TTC549 (cell line): Measurements from ENCODE around the gene NAALADL2.
"Not testable (repeated sequence)": the region's sequence is repeated elsewhere in the genome, so short reads cannot be mapped to it uniquely, and the experiment has no call there.

Source experiments
- FAIRE-seq: peaks from 2 replicates; lab custom pipeline; 2012; peaks lifted over from hg19 to GRCh38; lab: Jason Lieb, UNC

Gene NAALADL2

GRCh38 chr3:175381685-175382084 is 522.6 kb downstream of the NAALADL2 start:
- no peak for FAIRE-seq

GRCh38 chr3:175383371-175383770 is 524.2 kb downstream of the NAALADL2 start:
- FAIRE-seq, result no peak

GRCh38 chr3:175383813-175384212 is 524.7 kb downstream of the NAALADL2 start:
- no peak for FAIRE-seq

GRCh38 chr3:175384569-175384968 is 525.4 kb downstream of the NAALADL2 start:
- peak; percentile 47 for FAIRE-seq

- FAIRE-seq, result no peak
These were observed 527.5 kb downstream of the NAALADL2 start for GRCh38 chr3:175386630-175387029.

- no peak for FAIRE-seq
These were observed 530.4 kb downstream of the NAALADL2 start for GRCh38 chr3:175389560-175389959.

- no peak for FAIRE-seq
These were observed 532.5 kb downstream of the NAALADL2 start for GRCh38 chr3:175391601-175392000.

- FAIRE-seq, result no peak
These were observed 533.5 kb downstream of the NAALADL2 start for GRCh38 chr3:175392653-175393052.

GRCh38 chr3:175397372-175397771 is 538.2 kb downstream of the NAALADL2 start:
- no peak for FAIRE-seq

- FAIRE-seq, result no peak
These were observed 539.5 kb downstream of the NAALADL2 start for GRCh38 chr3:175398676-175399075.

GRCh38 chr3:175399156-175399840 is 540.2 kb downstream of the NAALADL2 start:
- FAIRE-seq, result no peak

GRCh38 chr3:175404027-175404426 is 544.9 kb downstream of the NAALADL2 start:
- no peak for FAIRE-seq

- no peak for FAIRE-seq
These were observed 545.5 kb downstream of the NAALADL2 start for GRCh38 chr3:175404621-175405020.

GRCh38 chr3:175410251-175410650 is 551.1 kb downstream of the NAALADL2 start:
- FAIRE-seq, result no peak

- FAIRE-seq, result no peak
These were observed 552.3 kb downstream of the NAALADL2 start for GRCh38 chr3:175411405-175411804.

- FAIRE-seq, result no peak
These were observed 552.8 kb downstream of the NAALADL2 start for GRCh38 chr3:175411946-175412345.

GRCh38 chr3:175413926-175414325 is 554.8 kb downstream of the NAALADL2 start:
- FAIRE-seq, result no peak

- no peak for FAIRE-seq
These were observed 557.5 kb downstream of the NAALADL2 start for GRCh38 chr3:175416600-175416999.

GRCh38 chr3:175417426-175417825 is 558.3 kb downstream of the NAALADL2 start:
- FAIRE-seq, result no peak

GRCh38 chr3:175421902-175422301 is 562.8 kb downstream of the NAALADL2 start:
- FAIRE-seq, result no peak

- FAIRE-seq, result no peak
These were observed 563.6 kb downstream of the NAALADL2 start for GRCh38 chr3:175422744-175423143.

- FAIRE-seq, result not testable (repeated sequence)
These were observed 564.7 kb downstream of the NAALADL2 start for GRCh38 chr3:175423848-175424247.

- FAIRE-seq, result no peak
These were observed 567.7 kb downstream of the NAALADL2 start for GRCh38 chr3:175426805-175427204.

GRCh38 chr3:175428466-175428865 is 569.3 kb downstream of the NAALADL2 start:
- FAIRE-seq, result no peak
